Measurements from ENCODE around the gene DCAF15. TPM values are rescaled to one million over a fixed set of nuclear protein-coding genes. Genes with fewer than 3 reads are reported as not detected.

Gene DCAF15
- total and polyA plus RNA-seq, 8 donors, result 7.8 to 50.7 (median 12.3) TPM

DNA sequence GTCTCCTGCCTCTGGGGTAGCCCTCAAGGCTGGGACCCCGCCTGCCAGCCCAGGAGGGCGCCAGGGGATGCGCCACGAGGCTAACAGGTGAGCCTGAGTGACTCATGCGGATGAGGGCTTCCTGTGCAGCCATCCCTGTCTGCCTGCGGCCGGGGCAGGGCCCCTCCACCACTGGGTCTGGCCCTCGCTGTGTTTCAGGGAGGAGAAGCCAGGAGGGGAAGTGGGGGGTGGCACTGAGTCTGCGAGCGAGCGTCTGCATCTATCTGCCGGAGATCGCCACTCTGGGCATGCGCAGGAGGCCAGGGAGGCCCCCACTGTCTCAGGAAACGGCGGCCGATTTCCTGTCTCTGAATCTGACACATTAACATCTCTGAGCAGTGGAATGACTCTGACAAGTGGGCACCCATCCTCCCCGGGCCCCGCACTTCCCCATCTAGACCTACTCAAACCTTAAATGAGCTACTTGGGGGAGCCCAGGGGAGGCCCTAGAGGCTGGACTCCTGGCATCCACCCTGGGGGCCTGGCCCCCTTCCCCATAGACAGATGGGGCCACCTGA is 34.1 kb downstream of the DCAF15 start:
- Histone ChIP-seq H3K4me3 (no peak overlapping the region), H3K4me1 (no peaks in the 10 kb centered on the region), H3K36me3 (peaks cover 0 to 8% (median 0%) of the 10 kb centered on the region in 3 donors), H3K9me3 (no peaks in the 10 kb centered on the region), H3K27ac (peak overlapping the region in 3 of 4 donors; percentile 55 to 72 (median 70)), H3K27me3 (no peaks in the 10 kb centered on the region)
- no peak for FAIRE-seq
- peak; percentile 12 to 78 (median 59) for ATAC-seq
- intact Hi-C loops (cut with DNase I), result no loop called here
- TF ChIP-seq, protein P1, sequence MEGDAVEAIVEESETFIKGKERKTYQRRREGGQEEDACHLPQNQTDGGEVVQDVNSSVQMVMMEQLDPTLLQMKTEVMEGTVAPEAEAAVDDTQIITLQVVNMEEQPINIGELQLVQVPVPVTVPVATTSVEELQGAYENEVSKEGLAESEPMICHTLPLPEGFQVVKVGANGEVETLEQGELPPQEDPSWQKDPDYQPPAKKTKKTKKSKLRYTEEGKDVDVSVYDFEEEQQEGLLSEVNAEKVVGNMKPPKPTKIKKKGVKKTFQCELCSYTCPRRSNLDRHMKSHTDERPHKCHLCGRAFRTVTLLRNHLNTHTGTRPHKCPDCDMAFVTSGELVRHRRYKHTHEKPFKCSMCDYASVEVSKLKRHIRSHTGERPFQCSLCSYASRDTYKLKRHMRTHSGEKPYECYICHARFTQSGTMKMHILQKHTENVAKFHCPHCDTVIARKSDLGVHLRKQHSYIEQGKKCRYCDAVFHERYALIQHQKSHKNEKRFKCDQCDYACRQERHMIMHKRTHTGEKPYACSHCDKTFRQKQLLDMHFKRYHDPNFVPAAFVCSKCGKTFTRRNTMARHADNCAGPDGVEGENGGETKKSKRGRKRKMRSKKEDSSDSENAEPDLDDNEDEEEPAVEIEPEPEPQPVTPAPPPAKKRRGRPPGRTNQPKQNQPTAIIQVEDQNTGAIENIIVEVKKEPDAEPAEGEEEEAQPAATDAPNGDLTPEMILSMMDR (IDR thresholded peaks at IDR 0.05), result no peak
- WGBS, 2 donors, result 78 to 79% methylated on average over 16 to 19 of the region's 19 CpGs
- DNase-seq, result peak in 4 of 6 donors; percentile 49 to 82 (median 77)

GRCh38 chr19:13987101-13987890 is 35.0 kb downstream of the DCAF15 start:
- Histone ChIP-seq H3K4me1 (no peaks in the 10 kb centered on the region), H3K27ac (peak overlapping the region in 3 of 4 donors; percentile 55 to 72 (median 70)), H3K27me3 (no peaks in the 10 kb centered on the region), H3K4me3 (no peak overlapping the region), H3K9me3 (no peaks in the 10 kb centered on the region), H3K36me3 (peaks cover 0 to 8% (median 0%) of the 10 kb centered on the region in 3 donors)
- 72 to 79% methylated on average over 17 of the region's 17 CpGs for WGBS, 2 donors
- intact Hi-C loops (cut with DNase I), result no loop called here
- ATAC-seq (peak in 2 of 4 donors; percentile 13 to 47), FAIRE-seq (no peak), DNase-seq (peak in 1 of 6 donors; percentile 43)
- TF ChIP-seq, protein P1 (IDR thresholded peaks at IDR 0.05), result no peak

DNA sequence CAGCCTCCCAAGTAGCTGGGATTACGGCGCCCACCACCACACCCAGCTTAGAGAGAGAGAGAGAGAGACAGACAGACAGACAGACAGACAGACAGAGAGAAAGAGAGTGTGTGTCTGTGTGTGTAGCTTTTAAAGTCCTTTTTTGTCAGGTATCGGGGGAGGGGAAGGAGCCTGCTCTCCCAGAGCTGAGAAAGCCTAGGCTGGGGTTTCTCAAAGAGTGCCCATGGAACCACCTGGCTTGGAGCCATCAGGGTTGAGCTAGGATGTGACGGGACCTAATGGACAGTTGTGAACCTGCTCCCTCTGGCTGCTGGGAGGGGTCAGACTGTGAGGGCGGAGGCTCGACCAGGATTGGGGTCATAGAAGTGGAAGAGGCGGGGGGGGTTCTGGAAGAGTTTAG is 37.2 kb downstream of the DCAF15 start:
- no peak for DNase-seq
- H3K36me3 ChIP-seq, result peaks cover 0 to 5% (median 0%) of the 10 kb centered on the region in 3 donors
- TF ChIP-seq, protein P1 (IDR thresholded peaks at IDR 0.05), result no peak
- FAIRE-seq, result no peak
- H3K4me1 ChIP-seq, result no peaks in the 10 kb centered on the region
- no peak overlapping the region for H3K27ac ChIP-seq
- H3K4me3 ChIP-seq, result no peak overlapping the region
- no peaks in the 10 kb centered on the region for H3K27me3 ChIP-seq
- intact Hi-C loops (cut with DNase I), result no loop called here
- no peaks in the 10 kb centered on the region for H3K9me3 ChIP-seq
- ATAC-seq, result no peak
- WGBS, 2 donors, result 89 to 97% methylated on average over 7 of the region's 7 CpGs

DNA sequence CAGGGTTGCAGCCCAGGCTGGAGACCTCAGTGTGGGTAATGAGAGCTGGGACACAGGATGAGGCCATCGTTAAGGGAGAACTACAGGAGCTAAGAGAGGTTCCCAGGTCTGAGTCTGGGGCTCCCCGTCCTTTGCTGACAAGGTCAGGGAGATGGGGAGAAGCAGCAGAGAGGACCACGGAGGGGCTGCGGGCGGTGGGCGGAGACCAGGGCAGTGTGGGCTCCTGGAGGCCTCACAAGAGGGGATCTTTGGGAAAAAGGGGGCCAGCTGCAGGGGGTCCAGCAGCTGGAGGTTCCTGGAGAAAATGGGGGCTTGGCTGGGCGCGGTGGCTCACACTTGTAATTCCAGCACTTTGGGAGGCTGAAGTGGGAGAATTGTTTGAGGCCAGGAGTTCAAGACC is 37.8 kb downstream of the DCAF15 start:
- DNase-seq (no peak), ATAC-seq (no peak), FAIRE-seq (no peak)
- peaks cover 0 to 3% (median 0%) of the 10 kb centered on the region in 3 donors for H3K4me1 ChIP-seq
- intact Hi-C loops (cut with DNase I), result no loop called here
- WGBS, 2 donors, result 94% methylated on average over 8 of the region's 8 CpGs
- peaks cover 0 to 5% (median 0%) of the 10 kb centered on the region in 3 donors for H3K36me3 ChIP-seq
- H3K9me3 ChIP-seq, result no peaks in the 10 kb centered on the region
- TF ChIP-seq, protein P1 (IDR thresholded peaks at IDR 0.05), result no peak
- H3K4me3 ChIP-seq, result no peak overlapping the region
- no peak overlapping the region for H3K27ac ChIP-seq
- H3K27me3 ChIP-seq, result no peaks in the 10 kb centered on the region

- Histone ChIP-seq H3K9me3 (no peaks in the 10 kb centered on the region), H3K27me3 (no peaks in the 10 kb centered on the region), H3K4me1 (peaks cover 0 to 5% (median 0%) of the 10 kb centered on the region in 3 donors), H3K4me3 (no peak overlapping the region), H3K27ac (no peak overlapping the region), H3K36me3 (peaks cover 0 to 5% (median 0%) of the 10 kb centered on the region in 3 donors)
- intact Hi-C loops (cut with DNase I), result no loop called here
- TF ChIP-seq, protein P1 (IDR thresholded peaks at IDR 0.05), result no peak
- FAIRE-seq (no peak), ATAC-seq (no peak), DNase-seq (no peak)
- WGBS, 2 donors, result 90 to 96% methylated on average over 7 of the region's 7 CpGs
These were observed 39.7 kb downstream of the DCAF15 start for GRCh38 chr19:13992025-13992424.

Data from pancreas (tissue), 10 donors.